CD4-positive, CD25-positive, alpha-beta regulatory T cell (primary cell): Measurements from ENCODE around the gene TTC13. TPM values are rescaled to one million over a fixed set of nuclear protein-coding genes. Genes with fewer than 3 reads are reported as not detected.
"Not testable (repeated sequence)": the region's sequence is repeated elsewhere in the genome, so short reads cannot be mapped to it uniquely, and the experiment has no call there.

Experiments used
- ATAC-seq, 2 donors: fragments of 150-1000 bp; cut with Tn5 transposase; one replicate each; pipeline ENCODE4 v1.10.0; 2021; ENCODE audit warnings: low read depth in 2 of 2, moderate number of reproducible peaks in 2 of 2, moderate library complexity in 1 of 2
- DNase-seq, 3 donors: peaks; one replicate each; pipeline versions ENCODE4 v3.0.0 to v3.0.0-alpha.2; 2012 to 2022; ENCODE audit warnings: mixed read lengths in 1 of 3
- H3K27ac ChIP-seq: one replicate; pipeline ENCODE4 v1.7.0; 2013; ENCODE audit warnings: mild to moderate bottlenecking, low read length; ENCODE audit not compliant: insufficient read depth, poor library complexity, severe bottlenecking
- H3K27me3 ChIP-seq: one replicate; pipeline ENCODE4 v1.7.0; 2013; ENCODE audit warnings: low read length; ENCODE audit not compliant: control insufficient read depth, insufficient read depth
- H3K36me3 ChIP-seq: one replicate; pipeline ENCODE4 v1.7.0; 2013; ENCODE audit warnings: mild to moderate bottlenecking, low read length, moderate library complexity; ENCODE audit not compliant: control insufficient read depth, insufficient read depth
- H3K4me1 ChIP-seq: 2 replicates; pipeline ENCODE4 v1.7.0; 2013; ENCODE audit warnings: mild to moderate bottlenecking, low read length; ENCODE audit not compliant: insufficient read depth, control insufficient read depth, poor library complexity, severe bottlenecking
- H3K4me3 ChIP-seq: one replicate; pipeline ENCODE4 v1.7.0; 2013; ENCODE audit warnings: low read depth, mild to moderate bottlenecking, low read length, moderate library complexity
- H3K9me3 ChIP-seq, 2 experiments: 1 replicate in 1 of 2; 2 replicates in 1 of 2; pipeline ENCODE4 v1.7.0; 2013; ENCODE audit warnings: low read length in 2 of 2, mild to moderate bottlenecking in 1 of 2, moderate library complexity in 1 of 2; ENCODE audit not compliant: control insufficient read depth in 2 of 2
- H3K27ac Mint-ChIP-seq, 3 donors: one replicate each; pipeline ENCODE4 v1.8.0; 2020 to 2022; ENCODE audit warnings: mild to moderate bottlenecking in 3 of 3, mixed read lengths in 3 of 3, moderate library complexity in 2 of 3
- H3K27me3 Mint-ChIP-seq: one replicate; pipeline ENCODE4 v1.8.0; 2022; ENCODE audit warnings: mild to moderate bottlenecking, mixed read lengths
- H3K36me3 Mint-ChIP-seq: one replicate; pipeline ENCODE4 v1.8.0; 2020; ENCODE audit warnings: mixed read lengths
- H3K4me1 Mint-ChIP-seq, 4 donors: one replicate each; pipeline ENCODE4 v1.8.0; 2020 to 2022; ENCODE audit warnings: mixed read lengths in 4 of 4, mild to moderate bottlenecking in 1 of 4
- H3K4me3 Mint-ChIP-seq, 4 donors: one replicate each; pipeline ENCODE4 v1.8.0; 2020 to 2022; ENCODE audit warnings: mild to moderate bottlenecking in 4 of 4, mixed read lengths in 4 of 4, moderate library complexity in 3 of 4
- H3K9me3 Mint-ChIP-seq, 7 donors: one replicate each; pipeline ENCODE4 v1.8.0; 2020 to 2022; ENCODE audit warnings: mixed read lengths in 7 of 7, mild to moderate bottlenecking in 3 of 7, moderate library complexity in 2 of 7
- polyA plus RNA-seq, 4 donors: library from polyadenylated mRNA; unstranded; fragments of 300-500 nt; fragmentation: Illumina TruSeq; gene quantifications; one replicate each; pipeline ENCODE4 v1.2.3, GENCODE V29; 2021
- total RNA-seq: library from RNA; stranded (reverse); gene quantifications from one replicate; pipeline ENCODE4 v1.2.3, GENCODE V29; 2022

Gene TTC13
- total and polyA plus RNA-seq, 5 donors from 2014 or later: 8.9 to 40.5 (median 11.6) TPM

DNA sequence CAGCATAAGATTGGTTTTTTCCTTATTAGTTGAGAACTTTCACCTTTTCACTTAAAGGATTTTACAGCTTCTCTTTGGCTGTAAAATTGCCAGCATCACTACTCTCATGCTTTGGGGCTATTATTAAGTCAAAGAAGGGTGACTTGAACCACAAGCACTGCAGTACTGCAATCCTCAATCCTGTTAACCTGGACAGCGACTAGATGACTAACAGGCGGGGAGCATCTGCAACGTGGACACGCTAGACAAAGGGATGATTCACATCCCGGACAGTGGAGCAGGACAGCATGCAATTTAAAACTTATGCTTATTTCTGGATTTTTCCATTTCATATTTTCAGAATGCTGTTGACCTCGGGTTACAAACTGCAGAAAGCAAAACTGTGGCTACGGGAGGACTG is 8.3 kb upstream of the TTC13 start:
- Histone ChIP-seq H3K27ac (no peak overlapping the region), H3K36me3 (peaks cover 19% of the 10 kb centered on the region), H3K4me1 (no peaks in the 10 kb centered on the region), H3K27me3 (no peaks in the 10 kb centered on the region), H3K9me3 (no peaks in the 10 kb centered on the region), H3K4me3 (no peak overlapping the region)
- Mint-ChIP-seq H3K9me3 (no peaks in the 10 kb centered on the region), H3K4me3 (no peak overlapping the region), H3K36me3 (peaks cover 30% of the 10 kb centered on the region), H3K27ac (no peak overlapping the region), H3K4me1 (peaks cover 12 to 27% (median 19%) of the 10 kb centered on the region in 4 donors), H3K27me3 (no peaks in the 10 kb centered on the region)
- ATAC-seq (no peak), DNase-seq (no peak)

GRCh38 chr1:230985711-230986110 is 7.0 kb upstream of the TTC13 start:
- H3K27ac ChIP-seq: no peak overlapping the region
- no peak overlapping the region for H3K4me3 ChIP-seq
- no peaks in the 10 kb centered on the region for H3K4me1 ChIP-seq
- no peaks in the 10 kb centered on the region for H3K27me3 ChIP-seq
- H3K36me3 Mint-ChIP-seq: peaks cover 21% of the 10 kb centered on the region
- H3K9me3 Mint-ChIP-seq: no peaks in the 10 kb centered on the region
- no peaks in the 10 kb centered on the region for H3K27me3 Mint-ChIP-seq
- H3K4me1 Mint-ChIP-seq: peaks cover 12 to 22% (median 17%) of the 10 kb centered on the region in 4 donors
- ATAC-seq (no peak), DNase-seq (no peak)
- peak overlapping the region in 2 of 3 donors; percentile 32 to 67 for H3K27ac Mint-ChIP-seq
- peaks cover 22% of the 10 kb centered on the region for H3K36me3 ChIP-seq
- no peak overlapping the region for H3K4me3 Mint-ChIP-seq
- H3K9me3 ChIP-seq: no peaks in the 10 kb centered on the region

GRCh38 chr1:230984622-230985515 is 6.2 kb upstream of the TTC13 start:
- H3K27me3 Mint-ChIP-seq, H3K4me1 ChIP-seq, H3K4me3 ChIP-seq, DNase-seq, H3K27ac ChIP-seq, H3K9me3 Mint-ChIP-seq, H3K4me3 Mint-ChIP-seq, ATAC-seq, H3K9me3 ChIP-seq, H3K27me3 ChIP-seq: not testable (repeated sequence)
- peaks cover 12 to 22% (median 18%) of the 10 kb centered on the region in 4 donors for H3K4me1 Mint-ChIP-seq
- peak overlapping the region in 1 of 3 donors; percentile 67 for H3K27ac Mint-ChIP-seq
- H3K36me3 Mint-ChIP-seq: peaks cover 19% of the 10 kb centered on the region
- peaks cover 16% of the 10 kb centered on the region for H3K36me3 ChIP-seq

DNA sequence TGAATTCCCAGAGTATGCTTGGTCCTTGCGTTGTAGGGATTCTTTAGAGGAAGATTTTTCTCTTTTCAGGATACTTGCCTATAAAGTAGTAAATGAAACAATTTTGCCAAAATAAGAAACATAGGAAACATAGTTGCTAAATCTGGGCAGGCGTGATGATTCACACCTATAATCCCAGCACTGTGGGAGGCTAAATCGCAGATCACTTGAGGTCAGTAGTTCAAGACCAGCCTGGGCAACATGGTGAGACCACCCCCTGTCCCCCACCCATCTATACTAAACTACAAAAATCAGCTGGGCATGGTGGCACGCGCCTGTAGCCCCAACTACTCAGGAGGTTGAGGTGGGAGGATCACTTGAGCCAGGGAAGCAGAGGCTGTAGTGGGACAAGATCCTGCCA is 5.2 kb upstream of the TTC13 start:
- H3K27ac ChIP-seq: no peak overlapping the region
- peak overlapping the region in 1 of 4 donors; percentile 21 for H3K4me3 Mint-ChIP-seq
- no peak for DNase-seq
- no peak for ATAC-seq
- no peaks in the 10 kb centered on the region for H3K9me3 Mint-ChIP-seq
- peaks cover 6 to 22% (median 20%) of the 10 kb centered on the region in 4 donors for H3K4me1 Mint-ChIP-seq
- H3K27me3 Mint-ChIP-seq: no peaks in the 10 kb centered on the region
- H3K36me3 ChIP-seq: peaks cover 15% of the 10 kb centered on the region
- H3K27ac Mint-ChIP-seq: no peak overlapping the region
- peaks cover 12% of the 10 kb centered on the region for H3K36me3 Mint-ChIP-seq
- no peaks in the 10 kb centered on the region for H3K9me3 ChIP-seq
- peaks cover 7% of the 10 kb centered on the region for H3K4me1 ChIP-seq
- no peak overlapping the region for H3K4me3 ChIP-seq
- H3K27me3 ChIP-seq: no peaks in the 10 kb centered on the region

DNA sequence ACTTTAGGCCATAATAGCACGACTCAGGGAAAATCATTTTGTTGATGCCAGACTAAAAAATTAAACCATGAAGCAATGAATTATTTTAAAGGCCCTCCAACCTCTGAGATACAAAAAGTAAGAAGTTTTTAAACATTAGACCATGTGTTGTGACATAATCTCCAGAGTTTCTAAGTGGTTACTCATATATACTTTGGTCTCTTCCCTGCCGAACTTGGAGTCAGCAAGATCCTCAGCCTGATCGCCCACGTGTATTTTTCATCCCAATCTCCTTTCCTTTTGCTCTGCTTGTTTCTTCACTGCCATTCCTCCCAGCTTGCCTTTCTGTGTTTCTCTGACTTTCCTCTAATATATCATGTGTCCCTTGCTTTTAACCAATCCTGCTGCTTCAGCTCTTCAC is 4.0 kb upstream of the TTC13 start:
- Mint-ChIP-seq H3K27me3 (no peaks in the 10 kb centered on the region), H3K9me3 (no peaks in the 10 kb centered on the region), H3K36me3 (peaks cover 8% of the 10 kb centered on the region), H3K4me3 (no peak overlapping the region), H3K4me1 (peaks cover 6 to 23% (median 20%) of the 10 kb centered on the region in 4 donors), H3K27ac (no peak overlapping the region)
- H3K4me1 ChIP-seq: peaks cover 9% of the 10 kb centered on the region
- peaks cover 15% of the 10 kb centered on the region for H3K36me3 ChIP-seq
- no peak overlapping the region for H3K4me3 ChIP-seq
- no peak overlapping the region for H3K27ac ChIP-seq
- H3K9me3 ChIP-seq: no peaks in the 10 kb centered on the region
- no peaks in the 10 kb centered on the region for H3K27me3 ChIP-seq
- ATAC-seq: no peak
- no peak for DNase-seq

DNA sequence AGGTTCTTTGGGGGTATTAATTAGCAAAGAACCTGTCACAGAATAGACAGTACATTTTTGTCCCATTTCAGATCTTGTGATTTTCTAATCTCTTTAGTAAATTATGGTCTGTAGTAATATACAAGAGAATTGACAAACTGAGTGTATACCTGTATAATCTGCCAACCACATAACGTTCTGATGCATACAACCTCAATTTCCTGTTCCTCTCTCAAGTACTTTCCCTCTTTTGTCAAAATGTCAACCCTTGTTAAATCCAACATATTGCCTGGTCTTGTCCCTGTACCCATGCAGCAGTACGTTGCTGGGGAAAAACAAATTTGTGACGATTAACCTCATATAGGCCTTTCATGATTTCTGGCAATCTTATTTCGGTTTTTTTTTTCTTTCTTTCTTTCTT is 1.3 kb upstream of the TTC13 start:
- Histone ChIP-seq H3K9me3 (no peaks in the 10 kb centered on the region), H3K4me3 (peak overlapping the region; percentile 87), H3K36me3 (peaks cover 18% of the 10 kb centered on the region), H3K27ac (peak overlapping the region; percentile 84), H3K27me3 (no peaks in the 10 kb centered on the region), H3K4me1 (peaks cover 35% of the 10 kb centered on the region)
- Mint-ChIP-seq H3K4me3 (peak overlapping the region in 1 of 4 donors; percentile 93), H3K27ac (peak overlapping the region in 1 of 3 donors; percentile 74), H3K27me3 (no peaks in the 10 kb centered on the region), H3K9me3 (no peaks in the 10 kb centered on the region), H3K4me1 (peaks cover 6 to 36% (median 25%) of the 10 kb centered on the region in 4 donors), H3K36me3 (peaks cover 5% of the 10 kb centered on the region)
- DNase-seq: peak in 2 of 3 donors; percentile 25 to 58
- ATAC-seq: no peak

GRCh38 chr1:230979389-230979716 is 692 bp upstream of the TTC13 start:
- no peak for ATAC-seq
- H3K27me3 Mint-ChIP-seq: no peaks in the 10 kb centered on the region
- H3K36me3 Mint-ChIP-seq: peaks cover 5% of the 10 kb centered on the region
- Histone ChIP-seq H3K4me3 (peak overlapping the region; percentile 87), H3K4me1 (peaks cover 41% of the 10 kb centered on the region), H3K9me3 (no peaks in the 10 kb centered on the region), H3K36me3 (peaks cover 18% of the 10 kb centered on the region), H3K27ac (peak overlapping the region; percentile 84), H3K27me3 (no peaks in the 10 kb centered on the region)
- peak overlapping the region in 1 of 4 donors; percentile 93 for H3K4me3 Mint-ChIP-seq
- peak overlapping the region in 1 of 3 donors; percentile 92 for H3K27ac Mint-ChIP-seq
- DNase-seq: no peak
- peaks cover 9 to 39% (median 26%) of the 10 kb centered on the region in 4 donors for H3K4me1 Mint-ChIP-seq
- no peaks in the 10 kb centered on the region for H3K9me3 Mint-ChIP-seq
